H1 (cell line): ENCODE results near the gene OR2T27. TPM values are rescaled to one million over a fixed set of nuclear protein-coding genes. Genes with fewer than 3 reads are reported as not detected.

Experiments
- CTCF ChIA-PET: fragments of 300-600 bp; sonication (Branson Sonifier 250); formaldehyde crosslinking; loops from one replicate; lab custom pipeline; 2021; ENCODE audit not compliant: partially characterized antibody; lab: Charles Lee
- POLR2A ChIA-PET: fragments of 300-600 bp; sonication (Branson Sonifier 250); formaldehyde crosslinking; loops from one replicate; lab custom pipeline; 2021; ENCODE audit warnings: inconsistent platforms; ENCODE audit not compliant: partially characterized antibody; lab: Charles Lee
- DNase-seq, 2 experiments: peaks; one replicate each; pipeline versions ENCODE4 v3.0.0 to v3.0.0-alpha.2; 2010 to 2022; ENCODE audit warnings: low spot score in 2 of 2, low read depth in 1 of 2, mixed read lengths in 1 of 2
- FAIRE-seq: peaks from 2 replicates; lab custom pipeline; 2011; peaks lifted over from hg19 to GRCh38; lab: Jason Lieb, UNC
- H2AFZ ChIP-seq: 2 replicates; pipeline ENCODE4 v1.8.1; 2012; ENCODE audit warnings: low read length, inconsistent platforms
- H2AK5ac ChIP-seq: 2 replicates; pipeline ENCODE4 v1.6.1; 2013; ENCODE audit warnings: low read depth, low read length
- H2BK120ac ChIP-seq: replicated peaks from 2 replicates; pipeline ENCODE3; 2013; ENCODE audit warnings: low read depth, low read length, inconsistent platforms
- H2BK12ac ChIP-seq: 2 replicates; pipeline ENCODE4 v1.6.1; 2013; ENCODE audit warnings: low read depth, low read length
- H2BK15ac ChIP-seq: 2 replicates; pipeline ENCODE4 v1.6.1; 2013; ENCODE audit warnings: low read length
- H2BK20ac ChIP-seq: 2 replicates; pipeline ENCODE4 v1.6.1; 2013; ENCODE audit warnings: low read length
- H2BK5ac ChIP-seq: 2 replicates; pipeline ENCODE4 v1.6.1; 2013; ENCODE audit warnings: low read depth, low read length
- H3K14ac ChIP-seq: 2 replicates; pipeline ENCODE4 v1.6.1; 2013; ENCODE audit warnings: inconsistent platforms; ENCODE audit not compliant: insufficient read length
- H3K18ac ChIP-seq: 2 replicates; pipeline ENCODE4 v1.6.1; 2013; ENCODE audit warnings: low read length; ENCODE audit errors: extremely low read depth
- H3K23ac ChIP-seq: 2 replicates; pipeline ENCODE4 v1.6.1; 2013; ENCODE audit warnings: inconsistent platforms; ENCODE audit not compliant: insufficient read length
- H3K23me2 ChIP-seq: 2 replicates; pipeline ENCODE4 v1.6.1; 2013; ENCODE audit warnings: low read depth, low read length
- H3K27ac ChIP-seq: 2 replicates; pipeline ENCODE4 v1.6.1; 2011; ENCODE audit warnings: low read depth, low read length, inconsistent platforms
- H3K27me3 ChIP-seq, 4 experiments: replicated peaks in 1 of 4; 1 replicate in 1 of 4; 2 replicates in 3 of 4; pipeline versions ENCODE4 v1.6.1 to v1.8.1; 2011 to 2013; ENCODE audit warnings: low read length in 3 of 4, mild to moderate bottlenecking in 3 of 4, inconsistent platforms in 2 of 4, mixed read lengths in 2 of 4, moderate library complexity in 1 of 4; ENCODE audit not compliant: control insufficient read depth in 3 of 4, insufficient read depth in 3 of 4; ENCODE audit errors: extremely low read depth in 1 of 4
- H3K36me3 ChIP-seq, 4 experiments: 2 replicates each; pipeline versions ENCODE4 v1.6.1 to v1.8.1; 2011 to 2013; ENCODE audit warnings: mild to moderate bottlenecking in 4 of 4, low read length in 3 of 4, moderate library complexity in 2 of 4, control low read depth in 1 of 4, inconsistent platforms in 1 of 4; ENCODE audit not compliant: insufficient read depth in 4 of 4, control insufficient read depth in 2 of 4
- H3K4ac ChIP-seq: replicated peaks from 2 replicates; pipeline ENCODE3; 2013; ENCODE audit warnings: low read length, low read depth, mixed read lengths, inconsistent platforms; ENCODE audit not compliant: insufficient read length
- H3K4me1 ChIP-seq, 4 experiments: replicated peaks in 1 of 4; 1 replicate in 1 of 4; 2 replicates in 3 of 4; pipeline versions ENCODE4 v1.6.1 to v1.8.1; 2011 to 2013; ENCODE audit warnings: low read length in 3 of 4, inconsistent platforms in 2 of 4, mixed read lengths in 1 of 4; ENCODE audit not compliant: insufficient read depth in 4 of 4, control insufficient read depth in 3 of 4
- H3K4me2 ChIP-seq, 2 experiments: 2 replicates each; pipeline versions ENCODE4 v1.6.1 to v1.8.1; 2011 to 2013; ENCODE audit warnings: low read depth in 2 of 2, low read length in 2 of 2, control low read depth in 1 of 2, inconsistent platforms in 1 of 2, mild to moderate bottlenecking in 1 of 2; ENCODE audit not compliant: insufficient read depth in 1 of 2
- H3K4me3 ChIP-seq, 4 experiments: fragments of 200-600, 300-600 bp in 1 of 4; sonication (generic), shearing (Covaris generic), sonication (Bioruptor Twin) in 1 of 4; 2 replicates each; pipeline versions ENCODE4 v1.5.1 to v1.8.1; 2011 to 2016; ENCODE audit warnings: low read length in 4 of 4, low read depth in 3 of 4, control low read depth in 2 of 4, inconsistent platforms in 2 of 4, mild to moderate bottlenecking in 2 of 4, mixed read lengths in 1 of 4, moderate library complexity in 1 of 4; ENCODE audit not compliant: insufficient read depth in 2 of 4; ENCODE audit errors: extremely low read depth in 1 of 4
- H3K56ac ChIP-seq: replicated peaks from 2 replicates; pipeline ENCODE3; 2013; ENCODE audit warnings: low read depth, mild to moderate bottlenecking, mixed read lengths, low read length, inconsistent platforms; ENCODE audit not compliant: insufficient read length
- H3K79me1 ChIP-seq: 2 replicates; pipeline ENCODE4 v1.6.1; 2013; ENCODE audit warnings: low read depth, low read length, control low read depth
- H3K79me2 ChIP-seq, 2 experiments: 2 replicates each; pipeline versions ENCODE4 v1.6.1 to v1.8.1; 2012 to 2013; ENCODE audit warnings: low read length in 2 of 2, mild to moderate bottlenecking in 2 of 2, inconsistent platforms in 1 of 2; ENCODE audit not compliant: insufficient read depth in 2 of 2, control insufficient read depth in 1 of 2
- H3K9ac ChIP-seq, 4 experiments: replicated peaks in 1 of 4; 1 replicate in 1 of 4; 2 replicates in 3 of 4; pipeline versions ENCODE4 v1.6.1 to v1.8.1; 2011 to 2013; ENCODE audit warnings: low read depth in 3 of 4, low read length in 3 of 4, control low read depth in 2 of 4, mild to moderate bottlenecking in 2 of 4, moderate library complexity in 2 of 4, inconsistent platforms in 1 of 4; ENCODE audit errors: extremely low read depth in 1 of 4
- H3K9me3 ChIP-seq, 2 experiments: 2 replicates each; pipeline versions ENCODE4 v1.6.1 to v1.8.1; 2012 to 2013; ENCODE audit warnings: mild to moderate bottlenecking in 2 of 2, moderate library complexity in 2 of 2, control low read depth in 1 of 2, inconsistent platforms in 1 of 2, low read depth in 1 of 2, low read length in 1 of 2, mixed read lengths in 1 of 2; ENCODE audit not compliant: insufficient read depth in 2 of 2
- H4K20me1 ChIP-seq, 2 experiments: replicated peaks in 1 of 2; 2 replicates each; pipeline versions ENCODE3 to v1.8.1; 2011 to 2013; ENCODE audit warnings: inconsistent platforms in 2 of 2, low read length in 2 of 2, mild to moderate bottlenecking in 1 of 2; ENCODE audit not compliant: insufficient read depth in 2 of 2, control insufficient read depth in 1 of 2
- H4K5ac ChIP-seq: 2 replicates; pipeline ENCODE4 v1.6.1; 2013; ENCODE audit warnings: low read length, low read depth, mixed read lengths, inconsistent platforms; ENCODE audit not compliant: insufficient read length
- H4K8ac ChIP-seq: 2 replicates; pipeline ENCODE4 v1.8.0; 2013; ENCODE audit warnings: mild to moderate bottlenecking, moderate library complexity, low read length, inconsistent platforms; ENCODE audit not compliant: insufficient read depth; ENCODE audit errors: extremely low read depth
- H4K91ac ChIP-seq: replicated peaks from 2 replicates; pipeline ENCODE3; 2013; ENCODE audit warnings: low read length, mixed read lengths, inconsistent platforms; ENCODE audit not compliant: insufficient read length
- BCL11A ChIP-seq, 2 experiments: IDR thresholded peaks; one replicate each; pipeline ENCODE4 v1.6.1; 2011; ENCODE audit warnings: low read depth in 2 of 2, low read length in 2 of 2, mild to moderate bottlenecking in 2 of 2
- CBX5 ChIP-seq: fragments of 300-800, 300-1000 bp; sonication (generic); IDR thresholded peaks from 2 replicates; pipeline ENCODE4 v1.7.1; 2016; ENCODE audit warnings: antibody characterized with exemption, low read length, low read depth
- CHD1 ChIP-seq: IDR thresholded peaks from 2 replicates; pipeline ENCODE4 v1.6.1; 2012; ENCODE audit warnings: low read depth, low read length, improper control_type of control experiment
- CREB1 ChIP-seq: IDR thresholded peaks from 2 replicates; pipeline ENCODE4 v1.6.1; 2012; ENCODE audit warnings: inconsistent platforms
- EP300 ChIP-seq, 2 experiments: IDR thresholded peaks; 1 replicate in 1 of 2; 2 replicates in 1 of 2; pipeline ENCODE4 v1.6.1; 2011 to 2012; ENCODE audit warnings: low read depth in 2 of 2, low read length in 2 of 2, mild to moderate bottlenecking in 2 of 2, borderline replicate concordance in 1 of 2, inconsistent platforms in 1 of 2, moderate library complexity in 1 of 2
- MAX ChIP-seq: IDR thresholded peaks from 2 replicates; pipeline ENCODE4 v1.6.1; 2012; ENCODE audit warnings: inconsistent platforms
- SIX5 ChIP-seq: IDR thresholded peaks from 2 replicates; pipeline ENCODE4 v1.6.1; 2011; ENCODE audit warnings: mild to moderate bottlenecking, low read depth, low read length
- WGBS, 2 experiments: shearing (Covaris generic) in 1 of 2; methylation state at CpG; one replicate each; pipeline versions ENCODE4 v1.1.6 to v1.1.7; 2013 to 2015; ENCODE audit warnings: low lambda C conversion rate in 2 of 2, mixed read lengths in 2 of 2, inconsistent platforms in 1 of 2, low coverage in 1 of 2, missing lambda C conversion rate in 1 of 2; ENCODE audit not compliant: insufficient replicate concordance in 2 of 2, insufficient coverage in 1 of 2, insufficient read length in 1 of 2; ENCODE audit errors: extremely low coverage in 1 of 2, missing lambda C conversion rate in 1 of 2; 5-methylcytosine and 5-hydroxymethylcytosine counted together
- polyA plus RNA-seq, 7 experiments: library from polyadenylated mRNA; depleted of rRNA in 3 of 7; stranded (reverse) in 5 of 7; unstranded in 2 of 7; fragments of >200 nt in 5 of 7; fragments of 200-250 nt in 2 of 7; gene quantifications; 1 replicate in 5 of 7; 2 replicates in 1 of 7; 4 replicates in 1 of 7; pipeline versions ENCODE4 v1.2.1 to v1.2.3, GENCODE V29; 2011 to 2013; ENCODE audit warnings: missing spikeins in 2 of 7, mixed read lengths in 2 of 7
- total RNA-seq: library from RNA; stranded (reverse); fragmentation: NEBNext Ultra II Directional; extraction: Animal tissue kit (Norgen Biotek cat#: 25700); gene quantifications from 2 replicates; pipeline ENCODE4 v1.2.1, GENCODE V29; 2021

The OR2T27 gene
- total and polyA plus RNA-seq, 2 of the 8 experiments (the other 6 are each of a cell fraction or from before 2014, with no cell fraction given), result not detected

- no peaks in the 10 kb centered on the region for H3K79me1 ChIP-seq
- WGBS, 2 experiments, result 80% methylated on average over 7 of the region's 7 CpGs; no CpG with 5 or more reads in 1 of the 2 experiments
- H2BK20ac ChIP-seq, result no peak overlapping the region
- H2AK5ac ChIP-seq, result no peak overlapping the region
- no peaks in the 10 kb centered on the region for H3K79me2 ChIP-seq
- no peak overlapping the region for H3K4me2 ChIP-seq
- no peak overlapping the region for H2BK120ac ChIP-seq
- FAIRE-seq, result no peak
- POLR2A ChIA-PET, result no interaction called here
- H2BK15ac ChIP-seq, result no peak overlapping the region
- H4K91ac ChIP-seq, result no peak overlapping the region
- H4K8ac ChIP-seq, result no peak overlapping the region
- no peak overlapping the region for H2BK5ac ChIP-seq
- no peak overlapping the region for H3K14ac ChIP-seq
- no peak overlapping the region for H3K9ac ChIP-seq
- no peak overlapping the region for H3K23ac ChIP-seq
- no peak overlapping the region for H3K4me3 ChIP-seq
- CTCF ChIA-PET, result no interaction called here
- no peaks in the 10 kb centered on the region for H4K20me1 ChIP-seq
- no peak overlapping the region for H3K18ac ChIP-seq
- H3K4ac ChIP-seq, result no peak overlapping the region
- H3K27me3 ChIP-seq, result peaks cover 0 to 1% (median 0%) of the 10 kb centered on the region in 4 experiments; a peak in 1 of 7 replicates
- H3K36me3 ChIP-seq, result no peaks in the 10 kb centered on the region
- H3K9me3 ChIP-seq, result peaks cover 48 to 64% of the 10 kb centered on the region in 2 experiments
- H3K4me1 ChIP-seq, result no peaks in the 10 kb centered on the region
- H2BK12ac ChIP-seq, result no peak overlapping the region
- no peak overlapping the region for H2AFZ ChIP-seq
- no peak overlapping the region for H4K5ac ChIP-seq
- TF ChIP-seq CBX5 (no peak), MAX (no peak), BCL11A (IDR thresholded peaks at IDR 0.05; ENCODE audit: low read depth in 2 of 2, low read length in 2 of 2) (no peak), CREB1 (no peak), CHD1 (no peak), SIX5 (no peak), EP300 (IDR thresholded peaks at IDR 0.05; ENCODE audit: borderline replicate concordance in 1 of 2, low read depth in 2 of 2, low read length in 2 of 2) (no peak)
- H3K56ac ChIP-seq, result no peak overlapping the region
- no peaks in the 10 kb centered on the region for H3K23me2 ChIP-seq
- no peak for DNase-seq
- H3K27ac ChIP-seq, result no peak overlapping the region
Measured at GRCh38 chr1:248618119-248618518, 37.2 kb downstream of the OR2T27 start.
